Peyer's patch (tissue), 4 donors: ENCODE data around the gene PLXNA2. TPM values are rescaled to one million over a fixed set of nuclear protein-coding genes. Genes with fewer than 3 reads are reported as not detected.

ENCODE experiments used
- DNase-seq, 3 donors: peaks; one replicate each; pipeline ENCODE4 v3.0.0-alpha.2; 2017 to 2019
- H3K27ac ChIP-seq, 4 donors: fragments of 200-600 bp; sonication (generic); one replicate each; pipeline ENCODE4 v1.5.1; 2016 to 2019
- H3K27me3 ChIP-seq, 2 donors: fragments of 200-600 bp; sonication (generic); one replicate each; pipeline ENCODE4 v1.5.1; 2019
- H3K36me3 ChIP-seq, 3 donors: fragments of 200-600 bp; sonication (generic); one replicate each; pipeline ENCODE4 v1.5.1; 2016 to 2019
- H3K4me1 ChIP-seq, 4 donors: fragments of 200-600 bp; sonication (generic); one replicate each; pipeline ENCODE4 v1.5.1; 2016 to 2019
- H3K4me3 ChIP-seq, 4 donors: fragments of 200-600 bp; sonication (generic); 1 replicate in 3 of 4; 2 replicates in 1 of 4; pipeline ENCODE4 v1.5.1; 2016 to 2019; ENCODE audit warnings: mild to moderate bottlenecking in 1 of 4
- H3K9me3 ChIP-seq, 4 donors: fragments of 200-600 bp; sonication (generic); one replicate each; pipeline ENCODE4 v1.5.1; 2016 to 2019; ENCODE audit warnings: mild to moderate bottlenecking in 1 of 4
- CTCF ChIP-seq, 6 experiments: fragments of 450-650 bp in 4 of 6; fragments of 200-600 bp in 2 of 6; sonication (generic) in 1 of 6; IDR thresholded peaks; one replicate each; pipeline ENCODE4 v1.5.1; 2017 to 2019; ENCODE audit warnings: antibody characterized with exemption in 6 of 6, mild to moderate bottlenecking in 3 of 6, moderate library complexity in 1 of 6
- POLR2A ChIP-seq, 2 donors: fragments of 450-650 bp; IDR thresholded peaks; one replicate each; pipeline ENCODE4 v1.5.1; 2017; ENCODE audit warnings: antibody characterized with exemption in 2 of 2, mild to moderate bottlenecking in 2 of 2, moderate library complexity in 2 of 2
- total RNA-seq, 4 donors: library from RNA; depleted of rRNA; stranded (reverse); fragments of >200 nt; gene quantifications; one replicate each; pipeline ENCODE4 v1.1.0, GENCODE V29; 2016

Gene PLXNA2
- total RNA-seq, 4 donors from 2014 or later = 51.5 to 70.2 (median 62.5) TPM

- no peaks in the 10 kb centered on the region for H3K27me3 ChIP-seq
- H3K9me3 ChIP-seq = no peaks in the 10 kb centered on the region
- peaks cover 0 to 41% (median 3%) of the 10 kb centered on the region in 3 donors for H3K36me3 ChIP-seq
- no peak for DNase-seq
- TF ChIP-seq CTCF (IDR thresholded peaks at IDR 0.05) (no peak), POLR2A (IDR thresholded peaks at IDR 0.05) (no peak)
- no peak overlapping the region for H3K4me3 ChIP-seq
- peaks cover 0 to 8% (median 0%) of the 10 kb centered on the region in 4 donors for H3K4me1 ChIP-seq
- no peak overlapping the region for H3K27ac ChIP-seq
These were observed 191.2 kb downstream of the PLXNA2 start for GRCh38 chr1:208052926-208053407.

DNA sequence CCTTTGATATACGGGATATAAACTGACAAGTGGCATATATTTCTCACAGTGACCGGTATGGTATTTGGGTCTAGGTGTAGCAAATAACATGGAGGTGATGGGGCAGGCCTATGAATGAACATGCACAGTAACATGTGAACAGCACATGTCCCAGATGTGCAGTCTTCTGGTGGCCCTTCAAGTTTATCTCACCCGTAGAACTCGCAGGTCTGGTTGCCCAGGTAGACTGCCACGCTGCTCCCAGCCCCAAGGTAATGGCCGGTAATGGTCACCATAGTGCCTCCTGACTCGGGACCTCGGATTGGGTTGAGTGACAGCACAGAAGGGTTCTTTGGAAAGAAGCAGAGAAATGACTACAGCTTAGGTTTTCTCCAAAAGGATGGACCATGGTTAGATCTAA is 192.0 kb downstream of the PLXNA2 start:
- Histone ChIP-seq H3K27ac (no peak overlapping the region), H3K36me3 (peaks cover 0 to 39% (median 3%) of the 10 kb centered on the region in 3 donors), H3K4me3 (no peak overlapping the region), H3K4me1 (peaks cover 0 to 11% (median 0%) of the 10 kb centered on the region in 4 donors), H3K27me3 (no peaks in the 10 kb centered on the region), H3K9me3 (no peaks in the 10 kb centered on the region)
- no peak for TF ChIP-seq POLR2A (IDR thresholded peaks at IDR 0.05)
- no peak for TF ChIP-seq CTCF (IDR thresholded peaks at IDR 0.05)
- DNase-seq = no peak

DNA sequence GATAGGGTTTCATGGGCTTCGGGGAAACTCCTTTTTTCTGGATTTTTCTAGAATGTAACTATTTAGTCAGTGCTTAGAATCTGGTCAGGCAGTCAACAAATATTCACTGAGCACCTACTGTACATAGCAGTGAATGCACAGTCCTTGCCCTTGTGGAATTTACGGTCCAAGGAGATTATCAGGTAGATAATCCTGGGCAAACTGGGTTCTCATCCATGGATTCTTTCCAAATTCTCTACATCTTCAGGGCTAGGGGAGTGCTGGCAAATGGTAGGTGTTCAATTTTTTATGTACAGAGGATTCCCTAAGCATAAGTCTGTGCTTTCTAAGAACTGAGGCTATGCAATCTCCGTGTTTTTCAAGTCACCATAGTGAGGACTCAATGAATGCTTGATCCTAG is 192.5 kb downstream of the PLXNA2 start:
- Histone ChIP-seq H3K36me3 (peaks cover 0 to 39% (median 3%) of the 10 kb centered on the region in 3 donors), H3K9me3 (no peaks in the 10 kb centered on the region), H3K27me3 (no peaks in the 10 kb centered on the region), H3K4me3 (no peak overlapping the region), H3K4me1 (peaks cover 0 to 16% (median 0%) of the 10 kb centered on the region in 4 donors), H3K27ac (no peak overlapping the region)
- DNase-seq = no peak
- TF ChIP-seq POLR2A (IDR thresholded peaks at IDR 0.05) = no peak

DNA sequence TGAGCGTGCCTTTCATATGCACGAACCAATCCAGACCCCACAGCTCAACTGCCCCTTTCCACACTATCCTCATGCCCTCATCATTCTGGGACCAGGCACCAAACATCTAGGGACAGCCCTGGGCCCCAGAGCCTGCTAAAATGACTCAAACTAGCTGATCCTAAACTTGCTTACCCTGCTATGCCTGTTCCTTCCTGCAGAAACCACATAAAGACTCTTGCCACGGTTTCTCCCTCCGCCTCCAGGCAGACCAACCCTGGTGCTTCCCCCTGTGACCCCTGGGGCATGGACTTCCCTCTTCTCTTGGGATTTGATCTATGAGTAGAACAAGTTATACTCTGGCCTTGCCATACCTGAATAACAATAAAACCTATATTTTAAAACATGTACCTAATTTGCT is 195.3 kb downstream of the PLXNA2 start:
- TF ChIP-seq POLR2A (IDR thresholded peaks at IDR 0.05) = no peak
- no peak for TF ChIP-seq CTCF (IDR thresholded peaks at IDR 0.05)
- Histone ChIP-seq H3K27ac (peak overlapping the region in 1 of 4 donors; percentile 71), H3K4me1 (peaks cover 0 to 34% (median 2%) of the 10 kb centered on the region in 4 donors)

DNA sequence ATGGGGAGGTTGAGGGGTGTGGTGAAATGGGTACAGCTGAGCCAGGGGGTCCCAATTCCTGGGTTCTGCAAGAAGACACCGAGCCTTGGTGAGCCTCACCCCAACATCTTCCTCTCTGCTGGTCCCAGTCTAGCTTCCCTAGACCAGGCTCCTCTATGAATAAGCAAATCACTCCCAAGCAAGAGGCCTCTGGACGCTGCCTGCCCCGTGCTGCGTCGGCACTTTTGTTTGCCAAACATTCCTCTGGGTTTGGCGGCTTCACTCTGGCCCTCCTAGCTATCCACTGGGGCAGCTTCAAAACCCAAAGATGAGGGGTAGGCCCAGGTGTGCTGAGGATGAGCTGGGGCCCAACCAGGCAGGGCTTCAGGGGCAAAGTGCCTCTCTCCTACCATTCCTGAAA is 196.2 kb downstream of the PLXNA2 start:
- Histone ChIP-seq H3K27ac (peak overlapping the region; percentile 31 to 71 (median 64)), H3K9me3 (no peaks in the 10 kb centered on the region), H3K27me3 (no peaks in the 10 kb centered on the region), H3K4me1 (peaks cover 0 to 34% (median 2%) of the 10 kb centered on the region in 4 donors), H3K36me3 (peaks cover 0 to 50% (median 3%) of the 10 kb centered on the region in 3 donors), H3K4me3 (no peak overlapping the region)
- TF ChIP-seq CTCF (IDR thresholded peaks at IDR 0.05) = no peak
- TF ChIP-seq POLR2A (IDR thresholded peaks at IDR 0.05) = no peak
- no peak for DNase-seq

More for the DNA sequence above, 195.3 kb downstream of the PLXNA2 start:
- Histone ChIP-seq H3K27me3 (no peaks in the 10 kb centered on the region), H3K4me3 (no peak overlapping the region), H3K36me3 (peaks cover 0 to 50% (median 3%) of the 10 kb centered on the region in 3 donors), H3K9me3 (no peaks in the 10 kb centered on the region)
- DNase-seq = no peak

GRCh38 chr1:208047476-208047934 is 196.7 kb downstream of the PLXNA2 start:
- H3K36me3 ChIP-seq = peaks cover 0 to 50% (median 3%) of the 10 kb centered on the region in 3 donors

More at GRCh38 chr1:208047476-208047934, 196.7 kb downstream of the PLXNA2 start:
- H3K4me3 ChIP-seq = no peak overlapping the region
- peak overlapping the region; percentile 31 to 71 (median 64) for H3K27ac ChIP-seq
- no peaks in the 10 kb centered on the region for H3K27me3 ChIP-seq
- no peaks in the 10 kb centered on the region for H3K9me3 ChIP-seq
- TF ChIP-seq CTCF (IDR thresholded peaks at IDR 0.05) (no peak), POLR2A (IDR thresholded peaks at IDR 0.05) (no peak)
- peak; percentile 21 to 75 (median 62) for DNase-seq
- peaks cover 0 to 34% (median 2%) of the 10 kb centered on the region in 4 donors for H3K4me1 ChIP-seq
